ENCODE data around the gene ARHGAP28.

GRCh38 chr18:6781796-6782195 is 52.3 kb downstream of the ARHGAP28 start:
- TF ChIP-seq POLR2A (IDR thresholded peaks at IDR 0.05) (no peak), EP300 (IDR thresholded peaks at IDR 0.05) (no peak)
